ENCODE measurements around the gene FBXW9. TPM values are rescaled to one million over a fixed set of nuclear protein-coding genes. Genes with fewer than 3 reads are reported as not detected.
A peak's percentile ranks its signal among the peaks of the same experiment; 100 is the strongest.

The FBXW9 gene
- total RNA-seq, 3 donors from 2014 or later (not counting 1 experiment from before 2014, with no cell fraction given) = 2.2 to 3.2 (median 2.9) TPM

- peak overlapping the region; percentile 96 for H3K27ac ChIP-seq (ENCODE audit: low read length)
- WGBS (ENCODE audit: insufficient coverage) = 58% methylated on average over 22 of the region's 26 CpGs
- DNase-seq (no peak), ATAC-seq (no peak)
- intact Hi-C loops (cut with micrococcal nuclease) = loop anchor here (10.0 kb wide), 1 partner anchor 124 kb away; the partner anchor contains the start of gene JUNB
- no peaks in the 10 kb centered on the region for H3K27me3 ChIP-seq (ENCODE audit: control insufficient read depth, insufficient read depth, low read length)
- peak overlapping the region; percentile 97 for H3K4me3 Mint-ChIP-seq
- H3K27me3 Mint-ChIP-seq (ENCODE audit: low read depth in 2 of 2) = no peaks in the 10 kb centered on the region
- no peaks in the 10 kb centered on the region for H3K36me3 Mint-ChIP-seq
- H3K36me3 ChIP-seq (ENCODE audit: control insufficient read depth, insufficient read depth, low read length) = peaks cover 19% of the 10 kb centered on the region
- H3K4me3 ChIP-seq (ENCODE audit: low read length) = peak overlapping the region; percentile 84
- no peak for TF ChIP-seq CTCF (IDR thresholded peaks at IDR 0.05)
- peak overlapping the region; percentile 98 for H3K27ac Mint-ChIP-seq
- H3K4me1 Mint-ChIP-seq = peaks cover 55 to 60% of the 10 kb centered on the region in 2 donors
- H3K9me3 ChIP-seq (ENCODE audit: control insufficient read depth, insufficient read depth, low read length) = no peaks in the 10 kb centered on the region
- peaks cover 44% of the 10 kb centered on the region for H3K4me1 ChIP-seq (ENCODE audit: control insufficient read depth, insufficient read depth, low read length)
- no peaks in the 10 kb centered on the region for H3K9me3 Mint-ChIP-seq
These were observed 26.1 kb downstream of the FBXW9 start for GRCh38 chr19:12670159-12670928.

GRCh38 chr19:12669270-12670158 lies 26.9 kb downstream of the FBXW9 start:
- H3K36me3 Mint-ChIP-seq = no peaks in the 10 kb centered on the region
- peak overlapping the region; percentile 97 for H3K4me3 Mint-ChIP-seq
- under 1% methylated on average over 64 of the region's 64 CpGs for WGBS (ENCODE audit: insufficient coverage)
- no peaks in the 10 kb centered on the region for H3K9me3 ChIP-seq (ENCODE audit: control insufficient read depth, insufficient read depth, low read length)
- H3K4me3 ChIP-seq (ENCODE audit: low read length) = peak overlapping the region; percentile 84
- H3K27ac ChIP-seq (ENCODE audit: low read length) = peak overlapping the region; percentile 96
- DNase-seq (peak; percentile 76 to 89), ATAC-seq (peak; percentile 40 to 67 (median 47))
- H3K4me1 ChIP-seq (ENCODE audit: control insufficient read depth, insufficient read depth, low read length) = peaks cover 52% of the 10 kb centered on the region
- peaks cover 14% of the 10 kb centered on the region for H3K36me3 ChIP-seq (ENCODE audit: control insufficient read depth, insufficient read depth, low read length)
- H3K27ac Mint-ChIP-seq = peak overlapping the region; percentile 98
- H3K4me1 Mint-ChIP-seq = peaks cover 54 to 65% of the 10 kb centered on the region in 2 donors
- no peaks in the 10 kb centered on the region for H3K9me3 Mint-ChIP-seq
- intact Hi-C loops (cut with micrococcal nuclease) = loop anchor here (1.0 to 10.0 kb wide), 4 partner anchors 12 to 125 kb away; partner anchors contain the start of genes DHPS, JUNB, TNPO2 and ZNF490
- no peaks in the 10 kb centered on the region for H3K27me3 ChIP-seq (ENCODE audit: control insufficient read depth, insufficient read depth, low read length)
- no peak for TF ChIP-seq CTCF (IDR thresholded peaks at IDR 0.05)
- no peaks in the 10 kb centered on the region for H3K27me3 Mint-ChIP-seq (ENCODE audit: low read depth in 2 of 2)

GRCh38 chr19:12668932-12669269 lies 27.5 kb downstream of the FBXW9 start:
- no peaks in the 10 kb centered on the region for H3K27me3 ChIP-seq (ENCODE audit: control insufficient read depth, insufficient read depth, low read length)
- no peaks in the 10 kb centered on the region for H3K27me3 Mint-ChIP-seq (ENCODE audit: low read depth in 2 of 2)
- peak overlapping the region; percentile 98 for H3K27ac Mint-ChIP-seq
- peaks cover 58% of the 10 kb centered on the region for H3K4me1 ChIP-seq (ENCODE audit: control insufficient read depth, insufficient read depth, low read length)
- H3K9me3 Mint-ChIP-seq = no peaks in the 10 kb centered on the region
- DNase-seq (peak; percentile 73 to 87), ATAC-seq (peak; percentile 49 to 70 (median 59))
- peak overlapping the region; percentile 84 for H3K4me3 ChIP-seq (ENCODE audit: low read length)
- H3K36me3 Mint-ChIP-seq = no peaks in the 10 kb centered on the region
- H3K4me1 Mint-ChIP-seq = peaks cover 48 to 64% of the 10 kb centered on the region in 2 donors
- H3K27ac ChIP-seq (ENCODE audit: low read length) = peak overlapping the region; percentile 96
- peaks cover 12% of the 10 kb centered on the region for H3K36me3 ChIP-seq (ENCODE audit: control insufficient read depth, insufficient read depth, low read length)
- H3K9me3 ChIP-seq (ENCODE audit: control insufficient read depth, insufficient read depth, low read length) = no peaks in the 10 kb centered on the region
- no peak for TF ChIP-seq CTCF (IDR thresholded peaks at IDR 0.05)
- H3K4me3 Mint-ChIP-seq = peak overlapping the region; percentile 97
- under 1% methylated on average over 24 of the region's 24 CpGs for WGBS (ENCODE audit: insufficient coverage)
- intact Hi-C loops (cut with micrococcal nuclease) = loop anchor here (1.0 to 5.0 kb wide), 3 partner anchors 12 to 59 kb away; partner anchors contain the start of genes DHPS, TNPO2, ZNF490 and ZNF791
